ENCODE measurements around the gene ACSM5.
"Not testable (repeated sequence)": the region's sequence is repeated elsewhere in the genome, so short reads cannot be mapped to it uniquely, and the experiment has no call there.

Gene ACSM5

GRCh38 chr16:20451364-20451763 is 42.0 kb downstream of the ACSM5 start, which contains the start of gene ACSM2A:
ACSM2A (plus strand) TSS chr16:20451521; CDS start chr16:20460115, 8,594 bp downstream.
- not testable (repeated sequence) for DNase-seq (ENCODE audit: low spot score)

- DNase-seq (ENCODE audit: low spot score), result not testable (repeated sequence)
Observed at GRCh38 chr16:20453633-20454032, 44.3 kb downstream of the ACSM5 start.

DNA sequence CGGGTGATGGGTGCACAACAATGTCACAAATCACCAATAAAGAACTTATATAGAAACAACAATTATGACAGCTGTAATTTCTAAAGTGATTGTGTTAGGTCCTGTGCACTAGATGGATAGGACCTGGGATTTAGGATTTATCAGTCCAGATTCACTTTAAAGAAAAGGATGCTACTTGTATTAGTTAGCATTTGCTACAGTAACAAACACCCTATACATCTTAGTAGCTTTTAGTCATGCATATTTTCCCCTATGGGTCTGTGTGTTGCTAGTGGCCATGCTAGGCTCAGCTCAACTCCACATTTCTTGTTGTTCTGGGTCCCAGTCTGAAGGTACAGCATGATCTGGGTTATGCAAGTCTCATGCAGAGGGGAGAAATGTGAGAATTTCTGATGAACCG is 49.9 kb downstream of the ACSM5 start:
- DNase-seq (ENCODE audit: low spot score), result not testable (repeated sequence)

DNA sequence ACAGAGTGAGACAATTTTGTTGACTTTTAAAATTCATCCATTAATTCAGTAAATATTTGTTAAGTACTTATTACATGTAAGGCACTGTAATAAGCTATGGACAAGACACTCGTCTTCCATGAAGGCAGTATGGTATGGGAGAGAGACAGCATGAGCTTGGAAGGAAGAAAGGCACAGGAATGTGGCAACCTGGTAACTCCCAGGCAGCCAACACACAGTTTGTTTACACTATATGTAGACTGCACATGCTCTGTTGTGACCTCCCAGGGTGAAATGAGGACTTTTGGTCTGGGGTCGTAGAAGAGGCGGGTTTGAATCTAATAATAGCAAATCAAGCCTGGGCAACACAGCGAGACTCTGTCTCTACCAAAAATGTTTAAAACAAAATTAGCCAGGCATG is 51.0 kb downstream of the ACSM5 start:
- not testable (repeated sequence) for DNase-seq (ENCODE audit: low spot score)

- DNase-seq (ENCODE audit: low spot score), result not testable (repeated sequence)
Observed at GRCh38 chr16:20468954-20469353, 59.6 kb downstream of the ACSM5 start.

- DNase-seq (ENCODE audit: low spot score), result not testable (repeated sequence)
Observed at GRCh38 chr16:20469930-20470329, 60.6 kb downstream of the ACSM5 start.

DNA sequence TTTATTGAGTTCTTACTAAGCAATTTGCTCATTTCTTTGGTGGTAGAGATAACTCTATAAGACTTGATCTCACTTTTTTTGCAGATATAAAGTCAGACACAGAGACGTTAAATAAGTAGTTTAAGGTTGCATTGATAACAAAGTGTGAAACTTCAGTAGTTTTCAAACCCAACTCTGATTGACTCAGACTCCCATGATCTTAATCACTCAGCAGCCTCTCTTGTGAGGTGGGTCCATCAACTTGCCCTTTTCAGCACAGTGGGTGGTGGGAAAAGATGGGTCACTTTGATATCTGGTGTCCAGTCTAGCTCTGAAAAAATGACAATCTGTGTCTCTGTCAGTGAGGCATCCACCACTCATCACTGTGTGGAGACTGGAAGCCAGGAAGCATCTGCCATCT is 61.4 kb downstream of the ACSM5 start:
- not testable (repeated sequence) for DNase-seq (ENCODE audit: low spot score)

DNA sequence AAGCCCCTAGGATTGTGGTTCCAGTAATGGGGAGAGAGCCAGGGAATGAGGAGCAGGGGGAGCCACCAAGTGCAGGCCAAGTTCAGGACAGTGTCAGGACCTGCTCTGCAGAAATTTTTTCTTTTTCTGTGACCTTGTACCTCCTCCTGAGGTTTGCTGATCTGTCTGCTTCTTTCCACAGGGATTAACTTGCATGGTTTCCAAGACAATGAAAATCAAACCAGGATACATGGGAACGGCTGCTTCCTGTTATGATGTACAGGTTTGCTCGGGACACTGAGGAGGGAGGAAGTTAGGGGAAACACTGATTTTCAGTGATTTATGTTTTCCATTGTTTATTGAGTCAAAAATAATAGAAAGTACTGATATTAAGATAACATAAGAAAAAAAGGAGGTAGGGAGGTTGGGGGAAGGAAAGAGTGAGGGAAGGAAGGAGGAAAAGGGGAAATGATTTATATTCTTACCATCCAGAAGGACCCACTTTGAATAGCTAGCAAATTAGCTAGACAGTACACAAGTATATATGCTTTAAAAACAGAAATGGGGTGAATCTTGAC is 67.9 kb downstream of the ACSM5 start:
- DNase-seq (ENCODE audit: low spot score), result not testable (repeated sequence)

GRCh38 chr16:20483989-20484388 is 74.7 kb downstream of the ACSM5 start:
- not testable (repeated sequence) for DNase-seq (ENCODE audit: low spot score)

DNA sequence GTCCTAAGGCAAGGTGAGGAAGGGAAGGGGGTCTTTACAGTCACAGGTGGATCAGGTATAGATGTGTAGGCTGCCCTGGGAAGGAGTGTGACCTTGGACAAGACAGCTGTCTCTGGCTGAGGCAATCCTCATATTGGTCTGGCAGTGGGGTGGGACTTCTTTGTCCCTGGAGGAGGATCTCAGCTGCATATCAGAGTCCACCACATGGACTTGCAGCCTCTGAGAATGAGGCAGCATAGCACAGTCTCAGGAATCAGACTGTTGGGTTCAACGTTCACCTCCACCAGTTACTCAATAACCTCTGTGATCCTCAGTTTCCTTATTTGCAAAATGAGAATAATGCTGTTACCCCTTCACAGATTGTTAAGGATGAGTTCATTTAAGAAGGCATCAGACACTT is 75.4 kb downstream of the ACSM5 start:
- DNase-seq (ENCODE audit: low spot score), result no peak

GRCh38 chr16:20485408-20485807 is 76.1 kb downstream of the ACSM5 start:
- DNase-seq (ENCODE audit: low spot score), result no peak
